WTC11 (cell line): ENCODE data around the gene CRYZL1. TPM values are rescaled to one million over a fixed set of nuclear protein-coding genes. Genes with fewer than 3 reads are reported as not detected.
A peak's percentile ranks its signal among the peaks of the same experiment; 100 is the strongest.

Source experiments
- ATAC-seq: fragments of 200-7000 bp; cut with Tn5 transposase; 2 replicates; pipeline ENCODE4 v1.10.0; 2021; ENCODE audit warnings: mild to moderate bottlenecking, moderate library complexity
- CTCF ChIA-PET: fragments of 300-600 bp; sonication (Branson Sonifier 250); formaldehyde crosslinking; loops from one replicate; lab custom pipeline; 2021; ENCODE audit warnings: antibody characterized with exemption; lab: Charles Lee
- POLR2A ChIA-PET: fragments of 350-600 bp; sonication (Branson Sonifier 250); formaldehyde crosslinking; loops from one replicate; lab custom pipeline; 2021; ENCODE audit warnings: antibody characterized with exemption; lab: Charles Lee
- DNase-seq: peaks from one replicate; pipeline ENCODE4 v3.0.0; 2021; ENCODE audit warnings: low spot score
- H3K27ac Mint-ChIP-seq: 2 replicates; pipeline ENCODE4 v1.8.0; 2021; ENCODE audit warnings: mixed read lengths
- H3K27me3 Mint-ChIP-seq: 2 replicates; pipeline ENCODE4 v1.8.0; 2021; ENCODE audit warnings: low read depth, mild to moderate bottlenecking, moderate library complexity, mixed read lengths
- H3K36me3 Mint-ChIP-seq: 2 replicates; pipeline ENCODE4 v1.8.0; 2021; ENCODE audit warnings: mixed read lengths
- H3K4me1 Mint-ChIP-seq: 2 replicates; pipeline ENCODE4 v1.8.0; 2022; ENCODE audit warnings: mixed read lengths
- H3K4me3 Mint-ChIP-seq: 2 replicates; pipeline ENCODE4 v1.8.0; 2021; ENCODE audit warnings: mild to moderate bottlenecking, moderate library complexity, mixed read lengths
- H3K9me3 Mint-ChIP-seq: 2 replicates; pipeline ENCODE4 v1.8.0; 2021; ENCODE audit warnings: mixed read lengths
- ATF6 ChIP-seq: sonication (generic); formaldehyde crosslinking; IDR thresholded peaks from 2 replicates; pipeline ENCODE4 v1.8.1; 2023; ENCODE audit warnings: mild to moderate bottlenecking, missing genetic modification reagents
- CREM ChIP-seq: sonication (generic); formaldehyde crosslinking; IDR thresholded peaks from 2 replicates; pipeline ENCODE4 v1.8.1; 2022; ENCODE audit warnings: mild to moderate bottlenecking, missing genetic modification reagents, moderate library complexity
- FOXJ3 ChIP-seq: sonication (generic); formaldehyde crosslinking; IDR thresholded peaks from 2 replicates; pipeline ENCODE4 v1.9.0; 2021; ENCODE audit warnings: missing genetic modification reagents, mild to moderate bottlenecking, borderline replicate concordance
- FOXK1 ChIP-seq: sonication (generic); formaldehyde crosslinking; IDR thresholded peaks from 2 replicates; pipeline ENCODE4 v1.8.0; 2022; ENCODE audit warnings: mild to moderate bottlenecking, moderate library complexity, missing genetic modification reagents
- GABPB1 ChIP-seq: sonication (generic); formaldehyde crosslinking; IDR thresholded peaks from 2 replicates; pipeline ENCODE4 v1.8.1; 2023; ENCODE audit warnings: mild to moderate bottlenecking, missing genetic modification reagents
- HMGA2 ChIP-seq: fragments of 250-450 bp; sonication (Bioruptor Pico); IDR thresholded peaks from 2 replicates; pipeline ENCODE4 v1.4.0; 2021; ENCODE audit warnings: mild to moderate bottlenecking, moderate library complexity
- HMGXB4 ChIP-seq: sonication (generic); formaldehyde crosslinking; IDR thresholded peaks from 2 replicates; pipeline ENCODE4 v1.8.1; 2023; ENCODE audit warnings: mild to moderate bottlenecking, moderate library complexity, missing genetic modification reagents
- JUN ChIP-seq: sonication (generic); formaldehyde crosslinking; IDR thresholded peaks from 2 replicates; pipeline ENCODE4 v1.8.0; 2023; ENCODE audit warnings: mild to moderate bottlenecking, missing genetic modification reagents
- NFYB ChIP-seq: sonication (generic); formaldehyde crosslinking; conservative IDR thresholded peaks from 2 replicates; pipeline ENCODE4 v1.8.0; 2022; ENCODE audit warnings: low read depth, missing genetic modification reagents
- NR1H2 ChIP-seq: sonication (generic); formaldehyde crosslinking; IDR thresholded peaks from 2 replicates; pipeline ENCODE4 v1.9.0; 2021; ENCODE audit warnings: mild to moderate bottlenecking, moderate library complexity, missing genetic modification reagents
- SP1 ChIP-seq: sonication (generic); formaldehyde crosslinking; conservative IDR thresholded peaks from 2 replicates; pipeline ENCODE4 v1.8.1; 2022; ENCODE audit warnings: missing genetic modification reagents
- TCF7 ChIP-seq: sonication (generic); formaldehyde crosslinking; IDR thresholded peaks from 2 replicates; pipeline ENCODE4 v1.8.0; 2022; ENCODE audit warnings: mild to moderate bottlenecking, low read depth, missing genetic modification reagents, moderate library complexity
- ZBTB21 ChIP-seq: sonication (generic); formaldehyde crosslinking; IDR thresholded peaks from 2 replicates; pipeline ENCODE4 v1.8.1; 2023; ENCODE audit warnings: mild to moderate bottlenecking, missing genetic modification reagents, borderline replicate concordance
- ZNF281 ChIP-seq: sonication (generic); formaldehyde crosslinking; IDR thresholded peaks from 2 replicates; pipeline ENCODE4 v1.8.0; 2023; ENCODE audit warnings: mild to moderate bottlenecking, missing genetic modification reagents
- ZNF512 ChIP-seq: sonication (generic); formaldehyde crosslinking; IDR thresholded peaks from 2 replicates; pipeline ENCODE4 v1.8.1; 2022; ENCODE audit warnings: missing genetic modification reagents, borderline replicate concordance
- total RNA-seq: library from RNA; stranded (reverse); gene quantifications from 3 replicates; pipeline ENCODE4 v1.2.3, GENCODE V29; 2021
- TF ChIP-seq, protein P1 (sequence below): sonication (generic); formaldehyde crosslinking; IDR thresholded peaks from 2 replicates; pipeline ENCODE4 v1.8.1; 2022; ENCODE audit warnings: mild to moderate bottlenecking, missing genetic modification reagents, moderate library complexity, borderline replicate concordance
- TF ChIP-seq, protein P2 (sequence below): fragments of 250-450 bp; sonication (Bioruptor Pico); IDR thresholded peaks from 2 replicates; pipeline ENCODE4 v1.9.0; 2021; ENCODE audit warnings: mild to moderate bottlenecking
- TF ChIP-seq, protein P3 (sequence below): sonication (generic); formaldehyde crosslinking; IDR thresholded peaks from 2 replicates; pipeline ENCODE4 v1.8.0; 2022; ENCODE audit warnings: mild to moderate bottlenecking, missing genetic modification reagents
- TF ChIP-seq, protein P4 (sequence below): fragments of 250-450 bp; sonication (Bioruptor Pico); IDR thresholded peaks from 2 replicates; pipeline ENCODE4 v1.9.0; 2021; ENCODE audit warnings: mild to moderate bottlenecking
- TF ChIP-seq, protein P5 (sequence below): sonication (generic); formaldehyde crosslinking; IDR thresholded peaks from 2 replicates; pipeline ENCODE4 v1.8.0; 2022; ENCODE audit warnings: mild to moderate bottlenecking, missing genetic modification reagents

CRYZL1 gene
- total RNA-seq, 1 experiment from 2014 or later: 21.9 TPM

DNA sequence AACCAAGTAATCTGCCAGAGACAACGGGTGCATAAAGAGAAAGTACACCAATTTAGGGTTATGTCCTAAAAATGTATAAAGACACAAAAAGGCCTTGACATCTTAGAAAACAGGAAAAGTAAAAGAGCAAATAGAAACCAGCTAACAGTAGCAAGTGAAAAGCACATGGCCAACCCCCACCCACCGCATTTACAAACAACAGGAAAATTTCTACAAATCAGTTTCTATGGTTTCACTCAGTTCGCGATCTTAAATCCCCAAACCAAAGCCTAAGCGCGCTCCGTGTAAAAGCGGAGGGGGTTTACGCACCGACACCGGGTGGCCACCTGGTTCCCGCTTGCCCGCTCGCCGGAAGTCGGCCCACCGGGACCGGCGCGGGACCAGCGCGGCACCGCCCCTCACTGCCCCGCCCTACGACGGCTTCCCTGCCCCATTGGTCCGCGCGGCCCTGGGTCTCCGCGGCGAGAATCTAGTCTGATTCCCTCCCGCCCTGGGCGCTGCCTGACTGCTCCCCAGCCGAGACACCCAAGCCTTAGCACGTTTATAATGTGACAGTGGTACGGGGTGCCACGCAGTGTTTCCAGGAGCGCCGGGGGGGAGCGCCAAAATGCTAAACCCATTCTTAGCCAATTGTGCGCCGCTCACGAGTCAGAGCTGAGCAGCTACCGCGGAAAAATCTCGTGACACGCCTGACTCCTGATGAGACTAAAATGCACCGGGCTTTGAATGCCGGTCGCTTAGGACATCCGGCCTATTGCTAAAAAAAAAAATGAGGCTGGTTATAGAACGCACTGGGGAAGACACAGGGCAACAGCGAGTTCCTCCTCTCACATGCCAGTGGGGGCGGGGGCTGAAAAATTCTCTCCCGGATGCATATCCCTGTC is 99.5 kb downstream of the CRYZL1 start, which contains the start of gene GART:
Gene GART (minus strand): TSS at position 362 of the 884 bp plus-strand sequence. CDS start 2,802 bp downstream, outside the sequence.
- Mint-ChIP-seq H3K27me3 (no peaks in the 10 kb centered on the region), H3K36me3 (peaks cover 42% of the 10 kb centered on the region)
- peak; percentile 77 for ATAC-seq
- TF ChIP-seq, protein P1, sequence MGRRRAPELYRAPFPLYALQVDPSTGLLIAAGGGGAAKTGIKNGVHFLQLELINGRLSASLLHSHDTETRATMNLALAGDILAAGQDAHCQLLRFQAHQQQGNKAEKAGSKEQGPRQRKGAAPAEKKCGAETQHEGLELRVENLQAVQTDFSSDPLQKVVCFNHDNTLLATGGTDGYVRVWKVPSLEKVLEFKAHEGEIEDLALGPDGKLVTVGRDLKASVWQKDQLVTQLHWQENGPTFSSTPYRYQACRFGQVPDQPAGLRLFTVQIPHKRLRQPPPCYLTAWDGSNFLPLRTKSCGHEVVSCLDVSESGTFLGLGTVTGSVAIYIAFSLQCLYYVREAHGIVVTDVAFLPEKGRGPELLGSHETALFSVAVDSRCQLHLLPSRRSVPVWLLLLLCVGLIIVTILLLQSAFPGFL (CRISPR knock-in tag): no peak
- TF ChIP-seq, protein P2, sequence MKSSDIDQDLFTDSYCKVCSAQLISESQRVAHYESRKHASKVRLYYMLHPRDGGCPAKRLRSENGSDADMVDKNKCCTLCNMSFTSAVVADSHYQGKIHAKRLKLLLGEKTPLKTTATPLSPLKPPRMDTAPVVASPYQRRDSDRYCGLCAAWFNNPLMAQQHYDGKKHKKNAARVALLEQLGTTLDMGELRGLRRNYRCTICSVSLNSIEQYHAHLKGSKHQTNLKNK (CRISPR knock-in tag): no peak
- peak; percentile 55; the same call in 1 of the 2 replicates for TF ChIP-seq NFYB (CRISPR knock-in tag)
- TF ChIP-seq HMGXB4 (CRISPR knock-in tag): peak; percentile 72; the same call in 1 of the 2 replicates
- TF ChIP-seq, protein P3, sequence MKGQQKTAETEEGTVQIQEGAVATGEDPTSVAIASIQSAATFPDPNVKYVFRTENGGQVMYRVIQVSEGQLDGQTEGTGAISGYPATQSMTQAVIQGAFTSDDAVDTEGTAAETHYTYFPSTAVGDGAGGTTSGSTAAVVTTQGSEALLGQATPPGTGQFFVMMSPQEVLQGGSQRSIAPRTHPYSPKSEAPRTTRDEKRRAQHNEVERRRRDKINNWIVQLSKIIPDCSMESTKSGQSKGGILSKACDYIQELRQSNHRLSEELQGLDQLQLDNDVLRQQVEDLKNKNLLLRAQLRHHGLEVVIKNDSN (CRISPR knock-in tag): peak; percentile 4; the same call in 1 of the 2 replicates
- TF ChIP-seq ZNF281 (CRISPR knock-in tag): no peak
- TF ChIP-seq SP1: peak; percentile 81; the same call in 1 of the 2 replicates
- no peak for TF ChIP-seq JUN (CRISPR knock-in tag)
- TF ChIP-seq TCF7 (CRISPR knock-in tag): no peak
- TF ChIP-seq, protein P4, sequence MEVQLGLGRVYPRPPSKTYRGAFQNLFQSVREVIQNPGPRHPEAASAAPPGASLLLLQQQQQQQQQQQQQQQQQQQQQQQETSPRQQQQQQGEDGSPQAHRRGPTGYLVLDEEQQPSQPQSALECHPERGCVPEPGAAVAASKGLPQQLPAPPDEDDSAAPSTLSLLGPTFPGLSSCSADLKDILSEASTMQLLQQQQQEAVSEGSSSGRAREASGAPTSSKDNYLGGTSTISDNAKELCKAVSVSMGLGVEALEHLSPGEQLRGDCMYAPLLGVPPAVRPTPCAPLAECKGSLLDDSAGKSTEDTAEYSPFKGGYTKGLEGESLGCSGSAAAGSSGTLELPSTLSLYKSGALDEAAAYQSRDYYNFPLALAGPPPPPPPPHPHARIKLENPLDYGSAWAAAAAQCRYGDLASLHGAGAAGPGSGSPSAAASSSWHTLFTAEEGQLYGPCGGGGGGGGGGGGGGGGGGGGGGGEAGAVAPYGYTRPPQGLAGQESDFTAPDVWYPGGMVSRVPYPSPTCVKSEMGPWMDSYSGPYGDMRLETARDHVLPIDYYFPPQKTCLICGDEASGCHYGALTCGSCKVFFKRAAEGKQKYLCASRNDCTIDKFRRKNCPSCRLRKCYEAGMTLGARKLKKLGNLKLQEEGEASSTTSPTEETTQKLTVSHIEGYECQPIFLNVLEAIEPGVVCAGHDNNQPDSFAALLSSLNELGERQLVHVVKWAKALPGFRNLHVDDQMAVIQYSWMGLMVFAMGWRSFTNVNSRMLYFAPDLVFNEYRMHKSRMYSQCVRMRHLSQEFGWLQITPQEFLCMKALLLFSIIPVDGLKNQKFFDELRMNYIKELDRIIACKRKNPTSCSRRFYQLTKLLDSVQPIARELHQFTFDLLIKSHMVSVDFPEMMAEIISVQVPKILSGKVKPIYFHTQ (CRISPR knock-in tag): peak; percentile 64; the same call in 1 of the 2 replicates
- no peak for TF ChIP-seq NR1H2 (CRISPR knock-in tag)
- TF ChIP-seq HMGA2 (CRISPR knock-in tag): 0 out of 2 replicates have a peak, but pooled peaks have one; percentile 3
- TF ChIP-seq, protein P5, sequence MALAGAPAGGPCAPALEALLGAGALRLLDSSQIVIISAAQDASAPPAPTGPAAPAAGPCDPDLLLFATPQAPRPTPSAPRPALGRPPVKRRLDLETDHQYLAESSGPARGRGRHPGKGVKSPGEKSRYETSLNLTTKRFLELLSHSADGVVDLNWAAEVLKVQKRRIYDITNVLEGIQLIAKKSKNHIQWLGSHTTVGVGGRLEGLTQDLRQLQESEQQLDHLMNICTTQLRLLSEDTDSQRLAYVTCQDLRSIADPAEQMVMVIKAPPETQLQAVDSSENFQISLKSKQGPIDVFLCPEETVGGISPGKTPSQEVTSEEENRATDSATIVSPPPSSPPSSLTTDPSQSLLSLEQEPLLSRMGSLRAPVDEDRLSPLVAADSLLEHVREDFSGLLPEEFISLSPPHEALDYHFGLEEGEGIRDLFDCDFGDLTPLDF (CRISPR knock-in tag): 0 out of 2 replicates have a peak, but pooled peaks have one; percentile 33
- TF ChIP-seq ATF6 (CRISPR knock-in tag): no peak
- TF ChIP-seq GABPB1 (CRISPR knock-in tag): peak; percentile 64; the same call in 1 of the 2 replicates
- TF ChIP-seq ZBTB21 (CRISPR knock-in tag): no peak
- TF ChIP-seq FOXK1: 0 out of 2 replicates have a peak, but pooled peaks have one; percentile 64
- no peak for TF ChIP-seq CREM (CRISPR knock-in tag)
- no peak for TF ChIP-seq FOXJ3 (CRISPR knock-in tag)
- no peak for TF ChIP-seq ZNF512 (CRISPR knock-in tag)

More for the DNA sequence above, 99.5 kb downstream of the CRYZL1 start, which contains the start of gene GART:
- Mint-ChIP-seq H3K9me3 (peaks cover 6% of the 10 kb centered on the region), H3K4me1 (peaks cover 22% of the 10 kb centered on the region), H3K27ac (peak within 1 kb of the TSS; percentile 100), H3K4me3 (peak within 1 kb of the TSS; percentile 99)
- CTCF ChIA-PET: interaction anchor here (1.1 to 1.5 kb wide), 2 partner anchors 62 to 64 kb away, joined by 3 to 5 read pairs; partner anchors contain the start of gene TMEM50B
- DNase-seq: peak; percentile 85
- POLR2A ChIA-PET: interaction anchor here (0.6 to 1.2 kb wide), 3 partner anchors 22 to 47 kb away, joined by 3 read pairs; partner anchors contain the start of gene DONSON
